ENCODE results near the gene SH3YL1.

Gene SH3YL1

DNA sequence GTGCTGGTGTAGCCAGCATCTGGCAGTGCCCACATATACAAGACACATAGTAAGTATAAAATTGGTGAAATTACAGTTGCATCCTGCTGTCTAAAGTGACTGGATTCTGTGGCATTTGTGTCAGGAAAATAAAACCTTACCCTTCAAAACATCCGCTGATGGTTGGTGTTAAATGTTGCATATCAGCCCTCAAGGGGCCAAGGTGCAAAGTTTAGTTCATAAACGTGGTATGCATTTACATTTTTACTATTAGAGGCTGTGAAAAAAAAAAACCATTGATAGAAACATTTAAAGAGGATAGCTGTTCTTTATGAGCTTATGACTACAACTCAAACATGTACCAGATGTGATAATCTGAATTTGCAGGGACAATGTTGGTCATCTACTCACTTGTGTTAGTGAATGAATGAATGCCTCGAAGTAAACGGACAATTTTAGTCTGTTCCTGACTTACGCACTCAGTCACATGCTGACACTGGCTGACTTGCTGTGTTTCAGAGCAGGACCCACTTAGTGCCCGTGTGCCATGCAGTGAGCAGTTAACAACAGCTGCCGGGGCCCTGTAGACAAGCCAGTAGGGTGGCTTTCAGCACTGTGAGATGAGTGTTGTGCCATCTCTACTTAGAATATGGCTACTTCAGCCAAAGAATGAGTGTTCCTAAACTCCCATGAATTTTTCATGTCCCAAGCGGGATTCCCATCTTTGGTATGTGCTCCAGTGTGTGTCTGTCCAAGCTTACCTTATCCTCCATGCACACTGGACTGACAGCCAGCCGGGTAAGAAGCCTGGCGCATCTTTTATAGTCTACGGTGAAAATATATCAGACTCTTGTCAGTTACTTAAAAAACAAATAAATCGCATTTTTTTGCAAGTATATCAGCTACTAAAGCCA is 18.8 kb upstream of the SH3YL1 start:
- no peak for DNase-seq

DNA sequence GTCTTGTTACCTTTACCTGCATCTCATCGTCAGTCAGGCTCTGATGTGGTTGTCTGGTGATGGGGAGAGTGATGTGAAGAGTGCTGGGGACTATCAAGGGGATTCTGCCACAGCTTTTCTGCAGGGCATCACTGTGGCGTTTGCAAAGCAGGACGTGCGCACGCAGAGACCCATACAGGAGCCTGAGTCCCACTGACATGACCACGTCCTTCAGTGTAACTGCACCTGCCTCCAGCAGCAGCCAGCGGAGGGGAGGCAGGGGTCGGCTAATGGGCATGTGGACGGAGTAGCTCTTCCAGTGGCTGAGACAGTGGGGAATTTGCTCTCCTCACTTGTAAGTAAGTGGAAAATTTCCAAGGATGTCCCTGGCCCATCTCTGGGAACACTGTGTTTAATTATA is 17.5 kb upstream of the SH3YL1 start:
- no peak for DNase-seq

DNA sequence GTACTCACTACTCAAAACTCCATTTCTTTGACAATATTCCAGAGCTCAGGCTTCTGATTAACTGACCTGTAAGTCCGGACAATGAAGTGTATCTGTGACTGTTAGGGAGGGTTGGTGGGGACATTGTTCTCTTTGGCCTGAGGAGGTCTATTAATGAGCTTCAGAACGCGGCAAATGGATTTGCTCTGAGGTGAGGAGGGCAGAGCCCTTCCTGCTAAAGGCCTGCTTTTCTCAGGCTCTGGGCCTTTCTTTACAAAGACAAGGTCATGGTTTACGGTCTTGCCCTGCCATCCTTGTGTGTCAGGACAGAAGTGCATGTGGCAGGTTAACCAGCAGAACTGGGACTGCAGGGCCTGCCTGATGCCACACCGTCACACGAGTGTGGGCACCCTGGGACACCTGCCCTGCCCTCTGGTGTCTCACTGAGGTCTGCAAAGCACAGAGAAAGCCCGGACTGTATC is 16.8 kb upstream of the SH3YL1 start:
- no peak for DNase-seq

DNA sequence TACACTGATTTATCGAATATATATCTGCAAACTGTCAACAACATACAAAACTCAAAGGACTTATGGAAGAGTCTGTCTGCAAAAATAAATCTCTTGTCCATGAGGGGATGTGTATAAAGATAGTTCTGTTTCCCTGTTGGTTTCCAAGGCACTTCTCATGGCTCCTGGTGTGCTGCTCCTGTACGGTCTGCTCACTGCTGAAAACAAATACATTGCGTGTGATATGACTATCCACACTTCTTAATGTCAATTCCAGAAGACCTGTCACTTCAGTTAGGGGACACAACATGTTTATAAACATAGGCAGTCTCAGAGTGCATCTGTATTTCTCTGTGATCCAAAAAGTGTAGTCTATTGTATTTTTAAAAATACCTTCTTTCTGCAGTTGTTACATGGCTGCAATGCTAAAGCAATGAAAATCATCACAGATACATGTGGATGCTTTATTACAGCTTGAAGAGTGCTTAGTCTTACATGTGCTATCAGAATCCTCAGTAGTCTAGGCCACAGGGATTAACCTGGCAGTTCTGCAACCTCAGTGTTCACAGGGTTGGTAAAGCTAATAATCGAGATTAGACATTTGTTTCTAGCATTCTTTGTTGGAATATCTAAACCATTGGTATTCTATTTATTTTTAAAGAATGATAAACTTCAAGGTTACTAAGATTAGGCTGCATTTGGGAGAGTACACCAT is 16.3 kb upstream of the SH3YL1 start:
- DNase-seq: no peak

DNA sequence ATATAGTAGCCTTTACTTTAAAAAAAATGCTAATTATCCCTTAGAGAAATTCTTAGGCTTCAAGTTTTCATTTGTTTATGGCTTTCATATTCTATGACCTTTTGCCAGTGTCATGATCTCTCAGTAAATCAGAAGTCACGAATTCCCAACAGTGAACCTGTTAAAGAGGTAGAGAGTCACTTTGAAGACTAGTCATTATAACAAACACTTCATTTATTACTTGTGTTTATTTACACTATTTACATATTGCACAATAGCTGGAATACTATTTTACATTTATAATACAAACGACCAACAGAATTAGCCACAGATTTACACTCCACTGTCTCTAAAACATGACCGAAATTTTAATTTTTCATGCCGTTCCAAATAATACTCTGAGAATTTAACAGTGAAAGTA is 15.5 kb upstream of the SH3YL1 start:
- no peak for DNase-seq

DNA sequence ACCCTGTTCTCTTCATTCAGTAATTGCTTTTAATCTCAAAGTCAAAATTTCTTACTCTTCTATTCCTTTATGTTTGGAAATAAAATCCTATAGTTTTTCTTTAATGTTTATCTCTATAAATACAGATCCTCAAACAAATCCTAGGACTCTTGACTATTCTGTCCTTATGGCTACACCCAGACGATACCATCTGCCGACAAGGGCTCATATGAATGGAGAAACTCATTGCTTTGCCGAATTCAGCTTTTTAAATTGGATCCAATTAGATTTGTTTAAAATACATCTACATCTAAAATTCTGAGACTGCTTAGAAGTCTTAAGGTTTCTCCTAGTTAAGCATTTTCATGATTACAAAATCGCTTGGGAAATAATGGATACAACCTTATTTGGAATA is 15.1 kb upstream of the SH3YL1 start:
- no peak for DNase-seq

DNA sequence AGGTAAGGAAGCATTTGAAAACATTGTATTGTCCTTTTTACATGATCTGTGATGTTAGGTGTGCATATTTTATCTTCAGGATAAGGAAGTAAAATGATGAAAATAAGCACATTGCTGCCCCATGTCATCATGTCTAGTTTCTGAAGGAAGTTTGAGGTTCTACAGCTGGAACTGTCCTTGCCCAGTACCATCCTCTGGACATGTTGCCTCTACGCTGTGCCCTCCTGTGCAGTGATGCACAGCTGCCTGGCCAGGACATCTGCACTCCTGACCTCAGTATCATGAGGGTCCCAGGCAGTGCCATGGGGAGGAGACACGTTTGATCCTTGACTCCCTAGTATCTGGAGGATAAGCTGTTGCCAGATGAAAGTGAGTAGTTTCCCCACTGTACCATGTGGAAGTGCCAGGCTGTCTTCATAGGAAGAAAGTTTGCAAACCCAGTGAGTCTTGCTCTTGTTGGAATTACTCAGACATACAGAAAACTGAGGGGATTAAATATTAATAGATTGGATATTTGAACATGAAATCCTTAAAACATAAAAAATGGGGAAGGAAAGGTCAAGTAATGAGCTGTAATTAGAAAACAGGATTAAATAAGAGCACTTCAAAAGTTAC is 14.6 kb upstream of the SH3YL1 start:
- no peak for DNase-seq

DNA sequence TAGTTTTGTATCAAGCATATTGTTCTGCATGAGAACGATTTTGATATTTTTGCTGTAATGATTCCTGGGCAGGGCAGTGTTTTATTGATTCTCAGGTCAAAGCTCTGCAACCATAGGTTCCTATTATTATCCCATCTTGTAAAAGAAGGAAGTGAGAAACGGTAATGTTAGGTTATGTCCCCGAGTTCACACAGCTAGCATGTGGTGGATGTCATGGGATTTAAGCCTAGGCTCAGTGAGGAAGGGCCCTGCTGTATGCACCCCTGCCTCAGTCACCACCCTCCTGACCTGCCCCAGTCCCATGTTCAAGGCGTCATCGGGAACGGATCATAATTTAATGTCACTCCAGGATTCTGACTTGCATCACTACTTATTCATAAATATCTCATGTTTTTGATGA is 11.6 kb upstream of the SH3YL1 start:
- DNase-seq: no peak

DNA sequence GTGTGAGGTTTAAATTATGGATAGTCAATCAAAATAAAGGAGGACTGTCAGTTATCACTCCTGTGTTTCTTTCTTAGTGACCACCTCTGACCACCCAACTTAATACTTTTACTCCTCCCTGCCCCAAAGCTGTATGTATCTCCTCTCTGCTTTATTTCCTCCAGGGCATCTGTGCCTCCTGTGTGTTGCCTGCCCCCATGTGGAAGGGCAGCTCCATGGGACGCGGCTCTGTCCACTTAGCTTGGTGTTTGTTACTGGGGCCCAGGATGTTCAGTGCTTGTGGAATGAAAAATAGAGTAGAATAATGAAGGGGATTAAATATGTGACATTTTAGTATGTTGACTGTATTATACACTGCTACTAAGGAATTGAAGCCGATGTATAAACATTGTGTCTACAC is 10.7 kb upstream of the SH3YL1 start:
- DNase-seq: no peak

DNA sequence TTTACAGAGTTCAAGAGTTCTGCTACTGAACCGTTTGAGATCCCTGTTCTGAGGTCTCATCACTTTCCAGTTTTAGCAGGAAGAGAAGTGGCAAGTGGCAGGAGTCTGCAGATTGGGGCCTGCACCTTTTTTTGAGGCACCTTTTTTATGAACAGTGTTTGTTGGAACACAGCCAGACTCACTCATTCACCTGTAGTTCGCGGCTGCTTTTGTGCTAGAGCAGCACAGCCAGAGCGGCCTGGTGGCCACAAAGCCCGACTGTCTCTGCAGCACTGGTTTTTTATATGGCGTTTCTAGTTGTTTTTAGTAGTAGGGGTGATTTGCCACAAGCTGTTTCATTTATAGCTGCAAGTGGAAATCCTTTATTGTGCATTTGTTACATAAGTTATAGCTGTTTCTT is 9.5 kb upstream of the SH3YL1 start:
- no peak for DNase-seq

DNA sequence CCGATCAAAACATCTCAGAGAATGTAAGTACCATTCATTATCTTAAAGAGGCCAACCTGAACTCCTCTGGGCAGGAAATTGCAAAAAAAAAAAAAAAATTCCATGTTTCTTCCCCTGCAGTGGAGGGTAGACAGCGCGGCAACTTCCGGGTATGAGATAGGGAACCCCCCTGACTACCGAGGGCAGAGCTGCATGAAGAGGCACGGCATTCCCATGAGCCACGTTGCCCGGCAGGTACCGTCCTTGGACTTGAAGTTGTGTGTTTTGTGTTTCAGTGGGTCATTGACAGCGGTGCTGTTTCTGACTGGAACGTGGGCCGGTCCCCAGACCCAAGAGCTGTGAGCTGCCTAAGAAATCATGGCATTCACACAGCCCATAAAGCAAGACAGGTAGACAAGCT is 8.1 kb upstream of the SH3YL1 start:
- DNase-seq: no peak

DNA sequence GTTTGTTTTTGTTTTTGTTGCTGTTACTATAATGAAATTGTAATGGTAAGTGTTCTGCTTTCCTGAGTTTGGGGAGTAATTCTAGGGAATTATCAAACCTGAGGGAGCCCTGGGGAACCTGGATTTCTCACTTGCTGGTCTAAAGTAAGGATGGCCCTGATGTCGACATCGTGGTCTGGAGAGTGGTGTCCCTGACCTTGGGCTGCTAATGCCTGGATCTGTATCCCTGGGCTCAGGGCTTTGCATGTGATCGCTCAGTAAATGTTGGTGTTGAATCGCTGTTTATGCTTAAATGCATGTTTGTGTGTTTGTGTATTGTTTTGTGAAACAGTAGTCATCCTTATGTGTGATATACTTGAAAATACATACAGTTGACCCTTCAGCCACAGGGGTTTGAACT is 7.0 kb upstream of the SH3YL1 start:
- no peak for DNase-seq

DNA sequence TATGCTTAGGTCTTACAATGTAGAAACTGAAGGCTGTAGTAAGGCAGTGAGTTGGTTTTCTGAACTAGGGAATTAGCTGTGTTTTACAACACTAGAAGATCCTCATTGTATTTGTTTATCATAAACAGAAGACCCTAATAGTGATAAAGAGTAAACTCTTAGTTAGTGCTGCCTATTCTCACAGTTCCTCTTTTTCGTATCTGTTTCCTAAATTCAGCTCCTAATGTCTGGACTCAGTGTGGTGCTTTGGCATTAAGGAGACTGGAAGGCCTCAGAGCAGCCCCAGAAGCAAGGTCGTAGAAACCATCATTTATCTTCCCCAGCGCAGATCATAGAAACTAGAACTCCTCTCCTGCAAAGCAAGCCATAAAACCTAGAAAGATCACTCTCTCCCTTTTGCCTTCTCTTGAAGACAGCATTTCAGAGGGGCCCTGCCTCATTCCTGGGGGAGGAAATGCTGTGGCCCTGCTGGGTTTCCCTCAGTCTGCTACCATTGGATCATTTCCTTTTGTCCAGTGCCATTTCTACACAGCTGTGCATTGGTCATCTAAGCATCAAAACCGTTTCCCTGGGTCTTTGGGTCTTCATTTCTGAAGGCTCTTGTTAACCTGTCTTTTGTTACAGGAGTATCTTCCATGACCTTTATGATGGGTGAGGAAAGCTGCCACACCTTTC is 5.7 kb upstream of the SH3YL1 start:
- no peak for DNase-seq

DNA sequence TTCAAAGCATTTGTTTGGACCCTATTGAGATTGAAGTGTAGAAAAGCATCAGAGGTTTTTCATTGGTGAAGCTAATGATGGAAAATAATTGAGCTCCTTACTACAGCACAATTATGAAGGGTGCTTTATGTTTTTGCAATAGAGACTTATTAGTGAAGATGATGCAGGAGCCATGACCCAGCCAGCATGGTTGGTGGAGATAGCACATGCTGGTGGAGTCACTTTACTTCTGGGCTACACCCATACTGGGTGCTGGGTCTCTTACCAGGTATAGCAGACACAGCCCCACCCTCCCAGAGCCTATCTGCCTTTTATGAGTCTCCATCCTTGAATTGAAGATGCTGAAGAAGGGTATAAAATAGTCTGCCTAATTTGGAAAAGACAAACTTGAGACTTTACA is 4.5 kb upstream of the SH3YL1 start:
- DNase-seq: no peak

DNA sequence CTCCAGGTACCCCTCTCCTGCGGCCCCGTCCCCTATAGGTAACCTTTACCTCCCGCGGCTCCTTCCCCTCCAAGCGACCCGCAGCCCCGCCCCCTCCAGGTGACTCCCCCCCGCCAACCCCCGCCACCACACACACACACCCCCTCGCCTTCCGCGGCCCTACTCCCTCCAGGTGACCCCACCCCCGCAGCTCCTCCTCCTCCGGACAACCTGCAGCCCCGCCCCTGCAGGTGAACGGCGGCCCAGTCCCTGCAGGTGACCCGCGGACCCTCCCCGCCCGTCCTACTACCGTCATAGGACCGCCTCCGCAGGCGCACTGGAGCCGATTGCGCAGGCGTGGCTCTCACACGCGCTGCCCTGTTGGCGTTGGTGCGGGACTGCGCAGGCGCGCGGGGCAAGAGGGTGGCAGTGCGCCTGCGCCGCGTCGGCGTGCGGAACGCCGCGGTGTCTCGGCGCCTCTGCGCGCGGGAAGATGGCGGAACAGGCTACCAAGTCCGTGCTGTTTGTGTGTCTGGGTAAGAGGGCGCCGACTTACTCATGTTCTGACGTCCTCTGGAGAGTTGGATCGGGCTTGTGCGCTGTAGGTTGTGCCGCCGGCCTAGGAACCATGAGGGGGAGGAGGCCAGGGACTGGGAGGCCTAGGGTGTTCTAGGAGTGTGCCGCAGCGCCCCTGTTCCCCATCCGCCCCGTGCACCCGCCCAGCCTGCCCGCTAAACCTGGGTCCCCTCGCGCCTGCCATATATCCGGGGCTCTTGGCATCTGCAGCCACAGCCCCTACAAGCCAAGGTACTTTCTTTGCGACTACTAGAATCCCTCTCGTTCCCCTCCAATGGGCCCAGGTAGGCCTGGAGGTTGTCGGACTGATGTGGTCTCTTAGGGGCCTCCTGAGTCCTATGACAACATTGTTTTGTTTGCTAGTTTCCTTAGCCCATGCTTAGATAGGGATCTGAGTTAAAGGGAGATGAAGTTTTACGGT is 949 bp upstream of the SH3YL1 start, which contains the start of gene ACP1:
ACP1 (plus strand) TSS at position 455 of the 976 bp plus-strand sequence; CDS start at position 473, 18 bp downstream.
- peak; percentile 91 to 99 for DNase-seq

DNA sequence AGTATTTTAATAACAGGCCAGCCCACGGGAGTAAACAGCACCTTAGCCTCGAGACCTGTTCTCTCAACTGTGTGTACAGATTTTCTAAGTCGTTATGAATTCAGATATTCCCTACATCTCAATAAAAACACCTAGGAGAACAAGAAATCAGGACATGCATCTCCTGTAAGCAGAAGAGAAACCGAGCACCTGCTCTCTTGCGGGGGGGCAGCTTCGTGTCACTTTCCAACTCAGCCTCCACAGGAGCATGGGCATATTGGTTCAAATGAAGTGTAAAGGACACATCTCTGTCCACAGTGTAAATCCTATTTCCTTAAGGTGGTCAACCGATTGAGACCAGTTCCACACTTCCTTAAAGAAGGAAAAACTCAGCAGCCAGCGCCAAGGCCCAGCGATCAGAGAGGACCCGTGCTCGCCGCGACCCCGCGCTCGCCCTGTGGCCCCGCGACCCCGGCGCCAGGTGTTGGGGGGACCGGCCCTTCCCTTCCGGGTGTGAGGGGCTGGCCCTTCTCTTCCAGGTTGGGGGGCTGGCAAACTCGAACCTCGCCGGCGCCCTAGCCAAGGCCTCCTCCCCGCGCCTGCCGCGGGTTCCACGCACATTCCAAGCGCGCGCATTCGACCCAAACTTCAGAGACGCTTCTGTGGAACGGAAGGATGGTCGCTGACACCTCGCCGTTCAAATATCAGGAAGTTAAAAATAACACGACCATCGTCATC is 652 bp downstream of the SH3YL1 start:
- no peak for DNase-seq

DNA sequence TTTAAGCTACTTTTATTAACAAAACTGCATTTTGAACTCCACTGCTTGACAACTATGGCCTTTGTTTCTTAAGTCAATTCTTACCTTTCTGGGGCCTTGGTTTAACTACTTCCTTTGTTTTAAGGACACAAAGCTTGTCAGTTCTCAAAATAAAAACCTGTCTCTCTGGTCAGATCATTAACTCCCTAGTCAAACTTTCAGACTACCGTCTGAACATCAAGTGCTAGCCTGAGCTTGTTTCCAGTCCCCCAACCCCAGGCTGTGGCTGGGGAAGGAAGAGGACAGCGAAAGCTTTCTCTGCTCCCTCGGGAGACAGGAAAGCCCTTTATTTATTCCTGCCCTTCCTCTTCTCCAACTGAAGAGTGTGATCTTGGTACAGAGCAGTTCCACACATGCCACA is 1.7 kb downstream of the SH3YL1 start:
- peak in 1 of 2 experiments; percentile 3 for DNase-seq

DNA sequence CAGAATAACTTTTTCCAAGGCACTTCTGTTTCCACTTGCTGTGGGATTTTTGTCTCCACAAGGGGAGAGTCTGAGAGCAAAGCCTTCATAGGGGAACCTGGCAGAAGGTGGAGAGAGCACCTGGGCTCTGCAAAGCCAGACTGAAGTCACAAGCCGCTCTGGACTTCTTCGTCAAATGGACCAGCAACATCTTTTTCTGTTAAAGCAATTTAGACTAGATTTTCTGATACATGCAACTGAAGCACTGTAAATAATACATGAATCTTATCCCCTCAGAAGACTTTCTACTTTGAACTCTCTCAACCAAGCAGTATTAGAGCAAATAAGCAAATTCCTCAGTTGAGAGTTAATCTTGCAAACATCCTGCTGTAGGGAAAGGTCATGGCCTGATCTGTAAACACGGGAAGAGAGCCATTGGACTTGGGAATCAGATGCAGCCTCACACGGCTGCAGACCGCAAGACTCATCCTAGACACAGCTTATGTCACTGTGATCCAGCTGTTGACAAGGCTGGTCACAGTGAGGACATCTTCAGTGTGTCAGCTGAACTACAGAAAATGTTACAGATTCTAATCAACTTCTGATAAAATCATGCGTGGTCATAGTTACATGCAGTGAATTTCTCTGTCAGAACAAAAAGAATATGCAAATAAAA is 3.2 kb downstream of the SH3YL1 start:
- no peak for DNase-seq

DNA sequence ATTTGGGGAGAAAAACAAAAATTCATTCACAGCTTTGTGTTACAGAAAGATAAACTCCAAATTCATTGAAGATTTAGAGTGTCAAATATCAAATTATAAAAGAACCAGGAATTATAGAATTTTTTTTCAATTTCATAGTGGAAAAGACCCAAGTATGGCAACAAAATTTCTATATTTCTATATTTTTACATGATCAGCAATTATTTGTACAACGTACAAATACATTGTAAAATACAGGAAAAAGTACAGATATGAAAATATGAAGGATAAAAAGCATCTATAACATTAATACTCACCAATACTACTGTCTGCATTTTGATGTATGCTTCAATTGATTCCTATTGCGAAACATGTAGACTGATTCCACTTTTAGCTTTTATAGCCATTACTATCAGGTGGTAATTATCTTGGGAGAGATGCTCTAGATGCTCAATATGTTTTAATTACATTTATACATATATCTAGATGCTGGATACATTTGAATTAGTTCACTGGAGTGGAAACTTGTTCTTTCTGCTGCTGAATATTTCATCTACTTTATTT is 4.0 kb downstream of the SH3YL1 start:
- no peak for DNase-seq

DNA sequence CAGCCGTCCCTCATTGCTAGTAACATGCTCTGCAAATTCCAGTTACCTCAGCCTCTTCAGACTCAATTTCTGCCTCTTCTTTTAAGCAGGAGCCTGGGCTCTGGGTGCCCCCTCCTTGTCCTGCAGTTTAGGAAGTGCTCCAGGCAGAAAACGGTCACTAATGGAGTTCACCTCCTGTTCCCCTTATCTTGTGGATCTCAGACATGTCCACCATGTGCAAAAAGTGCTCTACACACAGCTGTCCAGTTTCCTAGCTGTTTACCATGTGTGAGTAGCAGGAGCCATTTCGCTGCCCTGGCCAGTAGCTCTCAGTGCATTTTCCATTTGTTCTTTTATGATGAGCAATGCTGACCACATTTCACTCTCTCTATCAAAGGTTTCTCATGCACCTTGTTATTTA is 4.9 kb downstream of the SH3YL1 start:
- DNase-seq: no peak

Measured in NCI-H526 (cell line).